ENCODE results near the gene ARIH1.

The ARIH1 gene

DNA sequence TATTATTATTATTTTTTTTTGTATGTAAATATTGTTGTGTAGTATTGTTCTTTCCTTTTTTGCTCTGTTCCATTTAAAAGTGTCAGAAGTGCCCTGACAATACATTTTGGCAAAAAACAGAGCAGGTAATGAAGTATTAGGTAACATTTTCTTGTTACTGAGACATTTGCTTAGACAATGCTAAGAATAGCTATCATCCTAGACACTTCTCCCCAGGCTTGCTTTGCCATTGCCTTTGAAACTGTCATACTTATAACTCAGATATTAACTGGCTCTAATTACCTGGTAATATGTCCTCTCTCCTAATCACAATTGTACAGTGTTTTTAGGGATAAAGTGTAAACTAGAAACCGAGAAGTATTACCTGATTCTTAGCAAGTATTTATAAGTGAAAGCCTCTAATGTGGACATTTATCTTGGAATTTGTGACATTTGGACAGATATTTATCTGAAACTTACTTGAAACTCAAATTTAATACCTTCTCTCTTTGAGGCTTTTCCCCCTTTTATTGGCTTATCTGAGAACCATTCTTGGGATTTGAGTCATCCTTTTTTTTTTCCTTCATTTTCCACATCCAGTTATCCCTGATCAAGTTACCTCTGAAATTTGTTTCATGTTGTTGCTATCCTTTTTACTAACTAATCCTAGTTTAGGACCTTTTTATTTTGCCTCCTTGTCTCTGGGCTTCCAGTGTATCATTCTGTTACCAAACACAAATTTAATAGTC lies 13.1 kb downstream of the ARIH1 start:
- DNase-seq (ENCODE audit: low read depth): no peak

DNA sequence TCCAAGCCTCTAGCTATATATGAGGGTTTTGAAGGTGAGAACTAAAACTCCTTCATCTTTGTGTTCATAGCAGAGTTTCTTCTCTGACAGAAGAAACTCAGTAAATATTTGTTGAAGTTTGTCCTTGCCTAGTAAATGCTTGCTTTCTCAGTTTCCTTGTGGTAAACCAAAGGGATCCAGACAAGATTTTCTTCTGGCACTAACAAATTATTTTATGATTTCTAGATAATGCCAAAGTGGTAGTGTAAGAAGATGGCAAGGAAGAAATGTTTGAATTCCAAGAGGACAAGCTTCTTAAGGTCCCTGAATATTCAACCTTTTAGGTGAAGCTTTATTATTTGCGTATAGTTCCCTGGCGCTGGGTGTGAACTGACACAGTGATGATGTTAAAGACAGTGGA lies 14.4 kb downstream of the ARIH1 start:
- no peak for DNase-seq (ENCODE audit: low read depth)

DNA sequence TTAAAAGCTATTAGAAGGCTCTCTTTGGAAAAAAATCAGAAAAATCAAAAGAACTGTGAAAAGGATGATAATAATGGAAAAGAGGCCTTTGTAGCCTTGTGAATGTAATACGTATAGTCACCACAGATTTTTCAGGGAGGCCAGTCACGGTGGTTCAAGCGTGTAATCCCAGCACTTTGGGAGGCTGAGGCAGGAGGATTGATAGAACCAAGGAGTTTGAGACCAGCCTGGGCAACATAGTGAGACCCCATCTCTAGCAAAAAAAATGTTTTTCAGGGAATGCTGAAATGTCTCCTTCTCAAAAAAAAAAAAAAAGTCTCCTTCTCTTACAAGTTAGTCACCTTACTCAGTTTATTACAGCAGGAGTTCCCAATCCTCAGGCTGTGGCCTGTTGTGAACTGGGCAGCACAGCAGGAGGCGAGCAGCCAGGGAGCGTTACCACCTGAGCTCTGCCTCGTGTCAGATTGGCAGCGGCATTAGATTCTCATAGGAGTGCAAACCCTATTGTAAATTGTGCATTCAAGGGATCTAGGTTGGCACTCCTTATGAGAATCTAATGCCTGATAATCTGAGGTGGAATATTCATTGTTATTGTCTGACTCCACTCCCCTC lies 15.9 kb downstream of the ARIH1 start:
- DNase-seq (ENCODE audit: low read depth): no peak

DNA sequence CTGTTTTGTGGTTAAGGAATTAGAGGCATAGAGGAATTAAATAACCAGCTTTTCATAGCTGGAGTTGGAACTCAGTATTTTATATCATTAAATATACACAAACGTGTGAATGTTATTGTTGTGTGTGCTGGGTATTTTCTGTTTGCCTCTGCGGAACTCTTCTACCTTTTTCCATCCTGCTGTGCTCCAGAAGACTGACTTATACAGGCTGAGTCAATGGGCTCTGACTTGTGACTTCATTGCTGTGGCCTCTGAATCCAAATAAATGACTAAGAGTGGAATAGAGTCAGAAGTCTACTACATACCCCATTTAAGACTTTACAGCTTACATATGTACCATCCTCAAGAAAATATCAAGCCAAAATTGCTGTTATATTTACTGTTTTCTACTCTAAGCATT lies 17.6 kb downstream of the ARIH1 start:
- no peak for DNase-seq (ENCODE audit: low read depth)

DNA sequence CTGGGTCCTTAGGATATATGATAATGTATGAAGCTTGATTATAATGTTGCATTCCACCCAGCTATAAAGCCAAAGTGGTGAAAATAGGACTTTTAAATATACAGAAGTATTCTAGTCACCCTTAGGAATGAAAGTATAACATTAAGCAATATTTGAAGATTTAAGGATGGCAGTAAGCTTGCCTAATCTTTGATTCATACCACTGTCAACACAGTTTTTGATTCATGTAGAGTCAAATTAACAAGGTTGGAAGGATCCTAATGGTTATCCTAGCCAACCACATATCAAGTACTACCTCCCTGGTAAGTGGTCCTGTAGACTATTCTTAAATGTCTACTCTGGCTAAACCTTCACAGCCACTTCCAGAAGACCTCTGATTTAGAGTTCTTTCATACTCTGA lies 18.6 kb downstream of the ARIH1 start:
- no peak for DNase-seq (ENCODE audit: low read depth)

DNA sequence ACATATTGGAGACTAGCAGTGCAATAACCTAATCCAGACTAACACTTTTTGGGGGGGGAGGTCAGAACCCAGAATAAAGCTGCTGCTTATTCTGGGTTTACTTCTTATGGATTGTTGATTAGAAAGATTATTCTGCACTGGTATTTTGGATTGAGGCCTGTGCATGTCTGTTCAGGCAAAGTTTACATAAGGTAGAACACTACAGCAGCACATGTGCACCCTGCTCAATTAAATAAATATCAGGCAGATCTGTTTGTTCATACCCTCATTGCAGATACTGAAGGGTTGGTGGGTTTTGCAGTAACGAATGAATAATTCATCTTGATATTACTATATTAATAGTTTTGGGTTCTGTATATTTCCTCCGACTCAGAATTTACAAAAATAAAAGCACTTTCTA lies 19.1 kb downstream of the ARIH1 start:
- no peak for DNase-seq (ENCODE audit: low read depth)

DNA sequence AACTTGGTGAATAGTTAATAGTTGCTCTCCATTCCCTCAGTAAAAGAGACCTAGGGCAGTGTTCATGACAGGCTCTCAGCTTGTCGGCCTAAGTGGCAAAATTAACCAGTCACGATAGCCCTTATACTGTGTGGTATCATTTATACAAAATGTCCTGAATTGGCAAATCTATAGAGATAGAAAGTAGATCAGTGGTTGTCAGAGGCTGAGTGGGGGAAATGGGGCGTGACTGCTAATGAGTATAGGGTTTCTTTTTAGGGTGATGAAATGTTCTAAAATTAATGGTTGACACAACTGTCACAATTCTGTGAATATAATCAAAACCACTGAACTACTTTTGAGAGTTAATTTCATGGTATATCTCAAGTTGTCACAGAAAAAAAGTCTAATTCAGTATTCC lies 20.9 kb downstream of the ARIH1 start:
- DNase-seq (ENCODE audit: low read depth): no peak

DNA sequence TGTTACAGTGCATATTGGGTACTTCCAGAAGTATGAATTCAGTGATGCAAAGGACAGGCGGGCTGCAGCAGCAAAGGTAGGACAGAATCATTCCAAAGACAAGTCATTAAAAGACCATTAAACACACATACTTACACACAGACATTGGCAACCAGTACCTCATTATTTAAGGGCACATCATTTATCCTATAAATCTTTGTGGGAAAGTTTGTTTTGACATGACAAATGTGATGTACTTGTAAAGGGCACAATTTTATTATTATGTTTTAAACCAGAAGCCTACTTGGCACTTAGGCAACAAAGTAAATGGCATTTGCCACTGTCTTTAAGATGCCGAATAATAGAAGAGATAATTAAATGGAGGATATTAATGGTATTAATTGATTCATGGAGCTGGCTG lies 22.7 kb downstream of the ARIH1 start:
- DNase-seq (ENCODE audit: low read depth): no peak

DNA sequence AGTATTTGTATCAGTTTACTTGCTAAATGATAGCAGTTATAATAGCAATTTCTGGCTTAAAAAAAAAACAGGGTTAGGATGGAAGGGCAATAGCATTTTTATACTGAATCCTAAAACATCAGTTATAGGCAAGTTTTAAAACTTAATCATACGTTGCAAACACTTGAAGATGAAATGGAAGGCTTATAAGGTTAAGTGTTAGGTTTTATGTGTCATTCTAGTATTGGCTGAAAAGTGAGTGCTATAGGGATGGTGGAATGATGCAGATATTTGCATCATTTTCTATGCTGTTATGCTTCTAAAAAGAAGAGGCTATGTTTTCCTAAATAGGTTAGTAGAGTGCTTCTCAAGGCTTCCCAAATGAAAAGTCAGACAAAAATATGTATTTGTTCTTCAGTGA lies 23.3 kb downstream of the ARIH1 start:
- no peak for DNase-seq (ENCODE audit: low read depth)

DNA sequence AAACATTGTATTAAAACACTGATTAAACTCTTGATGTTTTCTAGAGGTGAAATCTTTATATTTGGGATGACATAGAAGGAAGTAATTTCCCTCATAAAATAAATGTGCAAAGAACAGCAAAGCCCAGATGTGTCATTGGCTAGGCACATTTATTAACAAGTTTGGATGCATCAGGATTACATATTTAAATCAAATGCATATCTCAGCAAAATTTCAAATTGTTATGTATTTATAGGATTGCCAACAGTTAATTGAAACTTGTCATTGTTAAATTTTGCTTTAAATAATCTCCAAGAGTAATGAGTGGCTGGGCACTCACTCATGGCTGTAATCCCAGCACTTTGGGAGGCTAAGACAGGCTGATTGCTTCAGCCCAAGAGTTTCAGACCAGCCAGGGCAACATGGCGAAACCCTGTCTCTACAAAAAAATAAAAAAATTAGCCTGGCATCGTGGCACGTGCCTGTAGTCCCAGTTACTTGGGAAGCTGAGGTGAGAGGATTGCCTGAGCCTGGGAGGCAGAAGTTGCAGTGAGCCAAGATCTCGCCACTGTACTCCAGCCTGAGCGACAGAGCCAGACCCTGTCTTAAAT lies 28.2 kb downstream of the ARIH1 start:
- DNase-seq (ENCODE audit: low read depth): no peak

DNA sequence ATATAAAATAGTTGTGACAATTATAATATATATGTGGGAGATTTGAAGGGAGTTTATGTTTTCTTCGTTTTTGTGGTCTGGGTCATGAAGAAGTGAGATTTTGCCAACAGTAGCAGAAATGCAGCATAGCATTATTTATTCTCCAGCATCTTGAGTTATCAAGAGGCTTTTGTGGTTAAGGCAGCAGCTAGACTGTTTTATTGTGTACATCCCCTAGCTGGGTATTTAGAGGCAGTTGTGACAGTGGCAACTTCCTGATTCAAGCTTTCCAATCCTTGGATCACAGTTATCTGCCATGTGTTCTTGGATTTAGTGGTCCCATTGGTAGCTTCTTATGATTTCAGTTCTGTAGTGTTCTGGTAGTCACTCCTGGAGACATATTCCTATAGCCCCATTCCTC lies 29.0 kb downstream of the ARIH1 start:
- no peak for DNase-seq (ENCODE audit: low read depth)

DNA sequence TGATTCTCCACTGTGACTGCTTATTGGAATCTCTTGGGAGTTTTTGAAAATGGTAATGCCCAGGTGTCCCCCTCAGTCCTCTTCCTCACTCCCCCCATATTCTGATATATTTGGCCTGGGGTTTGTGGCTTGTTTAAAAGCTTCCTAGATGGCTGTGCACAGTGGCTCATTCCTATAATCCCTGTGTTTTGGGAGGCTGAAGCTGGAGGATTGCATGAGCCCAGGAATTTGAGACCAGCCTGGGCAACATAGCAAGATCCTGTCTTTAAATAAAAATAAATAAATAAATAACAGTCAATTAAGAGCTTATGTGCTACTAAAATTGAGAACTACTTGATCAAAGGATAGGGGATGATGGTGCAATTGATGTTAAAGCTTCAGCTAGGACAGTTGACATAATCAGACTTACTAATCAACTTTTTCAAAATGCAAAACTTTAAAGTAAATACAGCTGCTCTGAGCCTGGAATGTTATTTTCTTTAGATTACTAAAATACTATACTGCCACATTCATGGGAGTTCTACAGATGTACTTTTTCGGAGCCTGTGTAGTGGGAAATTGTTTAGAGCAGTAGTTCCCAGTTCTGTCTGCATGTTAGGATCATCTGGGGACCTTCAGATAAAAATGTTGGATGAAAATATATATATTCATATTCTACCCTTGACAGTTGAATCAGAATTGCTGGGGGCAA lies 33.4 kb downstream of the ARIH1 start:
- no peak for DNase-seq (ENCODE audit: low read depth)

DNA sequence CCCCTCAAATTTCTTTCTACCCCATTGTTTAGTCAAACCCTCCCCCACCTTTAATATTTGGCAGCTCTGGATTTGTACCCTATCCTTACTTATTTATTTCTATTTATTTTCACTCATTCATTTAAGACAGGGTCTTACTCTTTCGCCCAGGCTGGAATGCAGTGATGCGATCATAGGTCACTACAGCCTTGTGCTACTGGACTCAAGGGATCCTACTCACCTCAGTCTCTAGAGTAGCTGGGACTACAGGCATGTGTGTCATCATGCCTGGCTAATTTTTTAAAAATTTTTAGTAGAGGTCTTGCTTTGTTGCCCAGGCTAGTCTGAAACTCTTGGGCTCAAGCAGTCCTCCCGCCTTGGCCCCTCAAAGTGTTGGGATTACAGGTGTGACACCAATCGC lies 35.4 kb downstream of the ARIH1 start:
- DNase-seq (ENCODE audit: low read depth): no peak

DNA sequence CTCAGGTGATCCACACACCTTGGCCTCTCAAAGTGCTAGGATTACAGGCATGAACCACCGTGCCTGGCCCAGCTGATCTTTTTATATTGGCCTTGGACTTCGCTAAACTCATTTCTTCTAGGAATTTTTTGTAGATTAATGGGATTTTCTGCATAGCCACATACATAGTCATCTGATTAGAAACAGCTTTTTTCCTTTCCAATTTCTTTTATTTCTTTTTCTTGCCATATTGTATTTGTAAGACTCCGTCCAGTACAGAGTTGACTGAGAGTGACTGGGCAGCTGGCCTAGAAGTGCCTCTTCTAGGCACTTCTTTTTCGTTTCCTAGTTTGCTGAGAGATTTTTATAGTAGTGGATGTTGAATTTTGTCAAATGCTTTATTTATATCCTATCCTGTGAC lies 37.4 kb downstream of the ARIH1 start:
- DNase-seq (ENCODE audit: low read depth): no peak

DNA sequence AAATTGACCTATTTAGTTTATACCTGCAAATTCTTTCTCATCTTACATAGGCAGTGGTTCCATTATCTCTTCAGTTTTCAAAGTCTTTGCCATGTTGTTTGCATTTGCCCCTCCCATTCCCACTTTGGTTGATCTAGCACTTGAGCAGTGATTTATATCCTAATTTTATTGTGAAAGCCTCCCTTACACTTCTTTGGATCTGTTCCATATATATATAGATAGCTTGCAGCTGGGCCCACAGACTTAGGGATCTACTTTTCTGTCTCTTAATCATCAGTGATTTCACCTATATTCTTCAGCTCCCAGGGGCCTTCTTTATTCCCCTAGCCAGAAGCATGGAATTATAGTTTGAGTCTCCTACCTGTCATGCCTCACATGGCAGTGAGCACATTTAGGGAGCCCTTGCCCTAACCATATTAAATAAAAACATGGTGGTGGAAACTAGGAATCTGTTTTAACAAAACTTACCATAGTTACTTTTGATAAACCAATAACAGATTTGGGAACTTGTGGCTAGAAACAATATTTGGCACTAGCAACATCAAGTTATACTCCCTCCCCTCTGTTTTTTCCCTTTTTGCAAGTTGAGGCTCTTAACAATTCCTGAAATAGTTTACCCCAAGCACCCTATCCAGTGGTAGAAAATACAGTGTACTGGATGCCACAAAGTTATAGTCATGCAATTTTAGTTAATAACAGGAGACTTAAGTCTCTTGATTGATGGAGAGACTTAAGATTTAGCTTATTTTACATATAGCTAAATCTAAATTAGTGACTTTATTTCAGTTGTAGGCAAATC lies 41.7 kb downstream of the ARIH1 start:
- no peak for DNase-seq (ENCODE audit: low read depth)

DNA sequence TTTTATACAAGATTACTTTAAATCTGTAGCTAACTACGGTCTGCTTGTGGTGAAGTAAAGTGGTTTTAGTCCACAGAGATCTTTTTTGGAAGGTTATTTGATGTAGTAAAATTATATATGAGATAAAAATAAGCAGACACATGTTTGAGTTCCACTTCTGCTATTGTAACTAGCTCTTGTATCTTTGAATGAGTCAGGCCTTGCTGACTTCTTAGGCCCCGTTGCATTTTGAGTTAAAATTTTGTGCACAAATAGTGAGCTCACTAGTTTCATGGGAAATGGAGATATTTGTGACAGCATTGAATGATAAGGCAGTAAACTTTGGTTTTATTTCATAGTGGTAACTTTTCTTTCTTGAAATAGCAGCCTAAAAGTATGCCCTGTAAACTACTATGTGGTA lies 42.6 kb downstream of the ARIH1 start:
- DNase-seq (ENCODE audit: low read depth): no peak

DNA sequence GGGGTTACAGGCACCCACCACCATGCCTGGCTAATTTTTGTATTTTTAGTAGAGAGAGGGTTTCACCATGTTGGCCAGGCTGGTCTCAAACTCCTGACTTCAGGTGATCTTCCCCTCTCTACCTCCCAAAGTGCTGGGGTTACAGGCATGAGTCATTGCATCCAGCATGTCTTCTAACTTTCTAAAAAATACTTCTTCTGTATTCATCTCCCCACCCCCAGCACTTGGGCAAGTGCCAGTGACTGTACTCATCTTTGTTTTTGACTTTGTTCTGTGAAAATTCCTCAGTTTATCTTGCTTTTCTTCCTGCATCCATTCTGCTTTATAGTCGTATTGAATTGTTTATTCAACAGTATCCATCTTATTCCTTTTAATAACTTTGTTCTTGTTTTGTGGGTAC lies 47.6 kb downstream of the ARIH1 start:
- DNase-seq (ENCODE audit: low read depth): no peak

DNA sequence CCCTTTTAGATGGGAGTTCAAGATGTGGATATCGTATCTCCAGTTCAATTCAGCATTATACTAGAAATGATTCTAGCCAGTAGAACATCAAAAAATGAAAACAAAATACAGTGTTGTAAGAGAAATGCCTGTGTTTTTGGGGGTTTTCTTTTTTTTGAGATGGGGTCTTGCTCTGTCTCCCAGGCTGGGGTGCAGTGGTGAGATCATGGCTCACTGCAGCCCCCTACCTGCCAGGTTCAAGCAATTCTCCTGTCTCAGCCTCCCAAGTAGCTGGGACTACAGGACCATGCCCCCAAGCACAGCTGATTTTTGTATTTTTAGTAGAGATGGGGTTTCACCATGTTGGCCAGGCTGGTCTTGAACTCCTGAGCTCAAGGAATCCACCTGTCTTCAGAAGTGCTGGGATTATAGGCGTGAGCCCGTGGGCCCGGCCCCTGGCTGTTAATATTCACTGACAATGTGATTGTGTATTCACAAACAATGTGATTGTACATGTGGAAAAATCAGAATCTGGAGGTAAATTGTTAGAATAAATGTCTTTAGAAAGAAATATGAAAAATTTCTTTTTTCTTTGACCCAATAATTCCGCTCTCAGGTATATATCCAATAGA lies 59.0 kb downstream of the ARIH1 start:
- DNase-seq (ENCODE audit: low read depth): no peak

DNA sequence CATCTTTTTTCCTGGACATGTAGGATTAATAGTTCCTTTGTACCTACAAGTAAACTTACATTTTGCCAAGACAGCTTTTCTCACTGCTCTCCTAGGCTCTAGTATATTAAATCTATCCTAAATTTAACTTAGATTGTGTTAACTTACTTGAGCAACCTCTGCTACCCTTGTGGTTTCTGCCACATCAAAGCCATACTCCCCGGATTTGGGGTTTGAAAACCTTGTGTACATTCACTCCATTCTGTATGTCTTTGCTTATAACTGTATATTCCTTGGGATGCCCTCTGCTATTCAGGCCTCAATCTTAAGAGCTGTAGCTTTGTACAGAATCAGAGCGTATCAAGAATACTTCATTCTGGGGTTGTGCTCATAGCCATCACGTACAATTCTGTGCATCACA lies 60.4 kb downstream of the ARIH1 start:
- DNase-seq (ENCODE audit: low read depth): no peak

DNA sequence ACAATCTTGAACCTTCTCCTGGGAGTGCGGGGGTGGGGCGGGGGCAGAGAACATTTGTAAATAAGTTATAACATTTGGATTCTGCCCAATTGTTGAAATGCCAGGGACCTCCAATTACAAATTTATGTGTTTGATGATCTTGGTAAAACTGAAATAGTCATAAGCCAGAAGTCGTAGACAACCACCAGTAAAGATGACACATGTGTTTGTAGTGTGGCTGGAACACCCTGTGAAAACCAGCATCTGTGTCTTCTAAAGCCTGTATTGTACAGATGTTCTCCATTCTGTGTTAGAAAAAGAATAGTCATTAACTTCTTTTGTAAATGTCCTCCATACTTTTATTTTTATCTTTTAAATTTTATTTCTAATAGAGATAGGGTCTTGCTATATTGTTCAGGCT lies 61.8 kb downstream of the ARIH1 start:
- no peak for DNase-seq (ENCODE audit: low read depth)

DNA sequence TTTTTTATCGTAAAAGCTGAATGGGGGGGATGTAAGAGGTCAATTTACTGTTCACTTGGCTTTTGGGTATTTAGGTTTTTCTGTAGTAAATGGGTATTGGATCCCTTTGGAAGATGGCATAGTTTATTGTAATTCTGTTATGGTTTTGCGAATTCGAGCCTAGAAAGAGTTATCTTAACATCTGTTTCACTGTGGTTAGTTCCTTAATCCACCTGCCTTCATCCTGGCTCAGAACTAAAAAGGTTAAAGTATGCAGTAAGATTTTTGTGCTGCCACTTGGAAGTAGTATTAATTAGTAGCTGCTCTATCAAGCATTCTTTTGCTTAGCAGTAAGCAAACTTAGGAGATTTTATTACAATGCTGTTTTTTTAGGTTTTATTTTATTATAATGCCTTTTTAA lies 62.4 kb downstream of the ARIH1 start:
- no peak for DNase-seq (ENCODE audit: low read depth)

DNA sequence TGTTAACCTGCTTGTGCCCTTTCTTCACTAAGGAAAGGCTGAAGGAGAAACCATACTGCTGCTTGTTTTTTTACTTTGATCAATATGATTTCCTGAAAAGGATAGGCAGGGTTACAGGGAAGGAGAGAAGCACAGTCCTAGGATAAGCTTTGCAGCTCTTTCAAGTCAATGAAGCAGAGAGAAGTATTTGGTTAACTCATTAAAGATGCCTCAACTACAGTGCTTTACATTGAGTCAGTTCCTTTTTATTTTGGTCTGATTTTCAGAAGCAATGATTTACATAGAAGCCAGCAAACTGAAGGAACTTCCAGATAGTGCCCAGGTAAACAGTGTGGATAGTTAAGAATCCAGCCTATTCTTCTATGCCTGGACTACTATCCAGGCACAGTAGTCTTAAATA lies 64.8 kb downstream of the ARIH1 start:
- DNase-seq (ENCODE audit: low read depth): no peak

All from stimulated activated CD8-positive, alpha-beta memory T cell treated with anti-CD3 and anti-CD28 coated beads, Interleukin-15, amount 100 ng/mL, for 1 hour (primary cell).